HEK293 (cell line): ENCODE measurements around the gene GET3.
"Not testable (repeated sequence)": the region's sequence is repeated elsewhere in the genome, so short reads cannot be mapped to it uniquely, and the experiment has no call there.

ENCODE experiments used
- CTCF ChIA-PET: fragments of 350-600 bp; formaldehyde crosslinking; extraction: SDS; loops from one replicate; lab custom pipeline; 2021; ENCODE audit warnings: antibody characterized with exemption; lab: Yijun Ruan, JAX
- POLR2A ChIA-PET: fragments of 300-600 bp; formaldehyde crosslinking; extraction: SDS; loops from one replicate; lab custom pipeline; 2020; ENCODE audit warnings: antibody characterized with exemption, inconsistent platforms; lab: Yijun Ruan, JAX
- H3K27ac ChIP-seq: fragments of 200-500 bp; sonication (Bioruptor generic); 2 replicates; pipeline ENCODE4 v1.5.1; 2014; ENCODE audit warnings: low read depth, low read length, control low read depth, inconsistent platforms; ENCODE audit errors: extremely low read depth
- H3K36me3 ChIP-seq, 2 experiments: fragments of 200-500 bp in 1 of 2; sonication (Bioruptor generic) in 1 of 2; 1 replicate in 1 of 2; 2 replicates in 1 of 2; pipeline ENCODE4 v1.5.1; 2014 to 2017; ENCODE audit warnings: inconsistent platforms in 2 of 2, low read length in 2 of 2; ENCODE audit not compliant: control insufficient read depth in 2 of 2, insufficient read depth in 1 of 2
- H3K4me1 ChIP-seq: fragments of 200-500 bp; sonication (Bioruptor generic); 2 replicates; pipeline ENCODE4 v1.5.1; 2014; ENCODE audit warnings: mild to moderate bottlenecking, low read length, inconsistent platforms; ENCODE audit not compliant: control insufficient read depth, insufficient read depth
- H3K4me3 ChIP-seq: 2 replicates; pipeline ENCODE4 v1.5.1; 2011; ENCODE audit warnings: low read depth, mild to moderate bottlenecking, control low read depth, low read length, moderate library complexity
- H3K9me3 ChIP-seq: fragments of 200-500 bp; sonication (Bioruptor generic); 2 replicates; pipeline ENCODE4 v1.5.1; 2014; ENCODE audit warnings: low read depth, low read length, inconsistent platforms; ENCODE audit not compliant: control insufficient read depth, insufficient read depth
- PRDM4 ChIP-seq: fragments of 450-650 bp; formaldehyde crosslinking; IDR thresholded peaks from 2 replicates; pipeline ENCODE4 v1.5.1; 2017; ENCODE audit warnings: missing biosample characterization, missing genetic modification characterization
- ZBTB20 ChIP-seq: fragments of 450-650 bp; formaldehyde crosslinking; IDR thresholded peaks from 2 replicates; pipeline ENCODE4 v1.5.1; 2016; ENCODE audit warnings: missing biosample characterization, missing genetic modification characterization
- ZNF121 ChIP-seq: fragments of 450-650 bp; formaldehyde crosslinking; IDR thresholded peaks from 2 replicates; pipeline ENCODE4 v1.5.1; 2016; ENCODE audit warnings: missing biosample characterization, missing genetic modification characterization
- ZNF362 ChIP-seq: fragments of 450-650 bp; formaldehyde crosslinking; IDR thresholded peaks from 2 replicates; pipeline ENCODE4 v1.5.1; 2016; ENCODE audit warnings: missing biosample characterization, missing genetic modification characterization
- TF ChIP-seq, protein P1 (sequence below): fragments of 450-650 bp; formaldehyde crosslinking; IDR thresholded peaks from 2 replicates; pipeline ENCODE4 v1.5.1; 2016; ENCODE audit warnings: missing biosample characterization, missing genetic modification characterization

GET3 gene

GRCh38 chr19:12796146-12797071 is 59.1 kb downstream of the GET3 start (continued):
- peak; percentile 80 for TF ChIP-seq PRDM4

DNA sequence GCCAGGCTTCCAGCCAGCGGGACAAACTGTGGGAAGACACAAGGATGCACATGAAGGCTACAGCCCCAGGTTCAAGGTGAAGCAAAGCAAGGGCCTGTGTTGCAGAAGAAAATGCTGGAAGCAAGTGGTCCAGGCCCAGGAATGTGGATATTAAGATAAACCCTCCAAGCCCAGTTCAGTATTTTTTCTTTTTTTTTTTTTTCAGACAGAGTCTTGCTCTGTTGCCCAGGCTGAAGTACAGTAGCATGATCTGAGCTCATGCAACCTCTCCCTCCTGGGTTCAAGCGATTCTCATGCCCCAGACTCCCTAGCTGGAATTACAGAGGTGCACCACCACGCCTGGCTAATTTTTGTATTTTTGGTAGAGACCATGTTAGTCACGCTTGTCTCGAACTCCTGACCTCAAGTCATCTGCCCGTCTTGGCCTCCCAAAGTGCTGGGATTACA is 59.9 kb downstream of the GET3 start:
- ChIA-PET POLR2A (interaction anchor here (0.7 to 1.1 kb wide), 3 partner anchors 9 to 36 kb away, joined by 5 to 7 read pairs (median 7); no protein-coding TSS in a partner anchor), CTCF (interaction anchor here (0.5 to 16.5 kb wide), 14 partner anchors 9 to 1046 kb away, joined by 3 to 386 read pairs (median 6); partner anchors contain the start of genes HOOK2 and RNASEH2A)
- H3K9me3 ChIP-seq, result no peaks in the 10 kb centered on the region
- H3K27ac ChIP-seq, result no peak overlapping the region
- peaks cover 14 to 29% of the 10 kb centered on the region in 2 experiments; a peak in 2 of 3 replicates for H3K36me3 ChIP-seq
- TF ChIP-seq ZNF121 (tag by site-specific recombination), result peak; percentile 79; the same call in 1 of the 2 replicates
- TF ChIP-seq, protein P1, sequence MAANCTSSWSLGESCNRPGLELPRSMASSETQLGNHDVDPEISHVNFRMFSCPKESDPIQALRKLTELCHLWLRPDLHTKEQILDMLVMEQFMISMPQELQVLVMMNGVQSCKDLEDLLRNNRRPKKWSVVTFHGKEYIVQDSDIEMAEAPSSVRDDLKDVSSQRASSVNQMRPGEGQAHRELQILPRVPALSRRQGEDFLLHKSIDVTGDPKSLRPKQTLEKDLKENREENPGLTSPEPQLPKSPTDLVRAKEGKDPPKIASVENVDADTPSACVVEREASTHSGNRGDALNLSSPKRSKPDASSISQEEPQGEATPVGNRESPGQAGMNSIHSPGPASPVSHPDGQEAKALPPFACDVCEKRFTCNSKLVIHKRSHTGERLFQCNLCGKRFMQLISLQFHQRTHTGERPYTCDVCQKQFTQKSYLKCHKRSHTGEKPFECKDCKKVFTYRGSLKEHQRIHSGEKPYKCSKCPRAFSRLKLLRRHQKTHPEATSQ, result no peak
- TF ChIP-seq ZBTB20 (tag by site-specific recombination), result peak; percentile 60; the same call in 1 of the 2 replicates
- H3K4me1 ChIP-seq, result peaks cover 4% of the 10 kb centered on the region
- no peak overlapping the region for H3K4me3 ChIP-seq

- H3K4me1 ChIP-seq, H3K9me3 ChIP-seq: not testable (repeated sequence)
- POLR2A ChIA-PET, result interaction anchor here (0.7 to 1.2 kb wide), 4 partner anchors 10 to 37 kb away, joined by 4 to 7 read pairs (median 6); no protein-coding TSS in a partner anchor
- CTCF ChIA-PET, result interaction anchor here (0.6 to 16.5 kb wide), 8 partner anchors 8 to 460 kb away, joined by 3 to 386 read pairs (median 6); partner anchors contain the start of genes HOOK2 and RNASEH2A
- H3K36me3 ChIP-seq, result peaks cover 14 to 29% of the 10 kb centered on the region in 2 experiments; a peak in 2 of 3 replicates
- TF ChIP-seq ZNF362 (tag by site-specific recombination), result 0 out of 2 replicates have a peak, but pooled peaks have one; percentile 15
- TF ChIP-seq, all 188 proteins: peak for 1; not testable (repeated sequence) for 187
- not testable (repeated sequence) for H3K27ac ChIP-seq, H3K4me3 ChIP-seq
These were observed 60.3 kb downstream of the GET3 start for GRCh38 chr19:12797607-12798006.
